SJCRH30 (cell line): ENCODE results near the gene POU4F1. TPM values are rescaled to one million over a fixed set of nuclear protein-coding genes. Genes with fewer than 3 reads are reported as not detected.

Experiments used
- DNase-seq, 2 experiments: peaks; one replicate each; pipeline ENCODE4 v3.0.0-alpha.2; 2015 to 2020
- H3K27ac ChIP-seq: fragments of 250-450 bp; sonication (Bioruptor Pico); 2 replicates; pipeline ENCODE4 v1.5.1; 2020; ENCODE audit warnings: mild to moderate bottlenecking, moderate library complexity
- H3K27me3 ChIP-seq: fragments of 250-450 bp; sonication (Bioruptor Pico); 2 replicates; pipeline ENCODE4 v1.5.1; 2020; ENCODE audit warnings: mild to moderate bottlenecking, moderate library complexity
- H3K36me3 ChIP-seq: fragments of 250-450 bp; sonication (Bioruptor Pico); 2 replicates; pipeline ENCODE4 v1.5.1; 2020; ENCODE audit warnings: mild to moderate bottlenecking, moderate library complexity
- H3K4me1 ChIP-seq: fragments of 250-450 bp; sonication (Bioruptor Pico); 2 replicates; pipeline ENCODE4 v1.5.1; 2020; ENCODE audit warnings: mild to moderate bottlenecking, moderate library complexity
- H3K4me3 ChIP-seq: fragments of 250-450 bp; sonication (Bioruptor Pico); 2 replicates; pipeline ENCODE4 v1.5.1; 2020; ENCODE audit warnings: mild to moderate bottlenecking, moderate library complexity
- H3K9me3 ChIP-seq: fragments of 250-450 bp; sonication (Bioruptor Pico); replicated peaks from 2 replicates; pipeline ENCODE4 v1.5.1; 2020; ENCODE audit warnings: mild to moderate bottlenecking, moderate library complexity
- total RNA-seq: library from RNA; depleted of rRNA; stranded (reverse); fragments of >200 nt; shearing (Covaris generic); gene quantifications from 2 replicates; pipeline ENCODE4 v1.2.3, GENCODE V29; 2014; rRNA removed

POU4F1 gene
- total RNA-seq, 1 experiment from 2014 or later: 97.0 TPM

GRCh38 chr13:78589206-78589605 is 14.1 kb downstream of the POU4F1 start:
- Histone ChIP-seq H3K9me3 (no peaks in the 10 kb centered on the region), H3K27me3 (no peaks in the 10 kb centered on the region)
- peak; percentile 71 to 73 for DNase-seq

GRCh38 chr13:78587395-78587794 is 16.0 kb downstream of the POU4F1 start:
- Histone ChIP-seq H3K27ac (no peak overlapping the region), H3K36me3 (no peaks in the 10 kb centered on the region), H3K27me3 (no peaks in the 10 kb centered on the region), H3K9me3 (no peaks in the 10 kb centered on the region), H3K4me3 (no peak overlapping the region), H3K4me1 (peaks cover 2% of the 10 kb centered on the region; the same call in 1 of the 2 replicates)
- DNase-seq: no peak

More at GRCh38 chr13:78589206-78589605, 14.1 kb downstream of the POU4F1 start:
- Histone ChIP-seq H3K27ac (no peak overlapping the region), H3K4me3 (no peak overlapping the region), H3K4me1 (peaks cover 6% of the 10 kb centered on the region; the same call in 1 of the 2 replicates), H3K36me3 (no peaks in the 10 kb centered on the region)

GRCh38 chr13:78586706-78587105 is 16.6 kb downstream of the POU4F1 start:
- Histone ChIP-seq H3K9me3 (no peaks in the 10 kb centered on the region), H3K27me3 (no peaks in the 10 kb centered on the region), H3K27ac (no peak overlapping the region), H3K4me3 (no peak overlapping the region), H3K36me3 (no peaks in the 10 kb centered on the region), H3K4me1 (peaks cover 2% of the 10 kb centered on the region; the same call in 1 of the 2 replicates)
- no peak for DNase-seq

GRCh38 chr13:78576261-78576660 is 27.1 kb downstream of the POU4F1 start:
- Histone ChIP-seq H3K27me3 (no peaks in the 10 kb centered on the region), H3K36me3 (no peaks in the 10 kb centered on the region), H3K9me3 (no peaks in the 10 kb centered on the region; the same call in 1 of the 2 replicates), H3K4me1 (peaks cover 8% of the 10 kb centered on the region; the same call in 1 of the 2 replicates), H3K27ac (no peak overlapping the region), H3K4me3 (no peak overlapping the region)
- no peak for DNase-seq

- DNase-seq: no peak
- Histone ChIP-seq H3K27ac (no peak overlapping the region), H3K9me3 (no peaks in the 10 kb centered on the region; the same call in 1 of the 2 replicates), H3K27me3 (no peaks in the 10 kb centered on the region), H3K4me1 (peaks cover 8% of the 10 kb centered on the region; the same call in 1 of the 2 replicates), H3K4me3 (no peak overlapping the region), H3K36me3 (no peaks in the 10 kb centered on the region)
Observed at GRCh38 chr13:78572459-78572858, 30.9 kb downstream of the POU4F1 start.

- Histone ChIP-seq H3K36me3 (no peaks in the 10 kb centered on the region), H3K4me3 (no peak overlapping the region), H3K27ac (no peak overlapping the region), H3K9me3 (no peaks in the 10 kb centered on the region; the same call in 1 of the 2 replicates), H3K4me1 (peaks cover 8% of the 10 kb centered on the region; the same call in 1 of the 2 replicates), H3K27me3 (no peaks in the 10 kb centered on the region)
- DNase-seq: no peak
Observed at GRCh38 chr13:78569029-78569428, 34.3 kb downstream of the POU4F1 start.

- no peak overlapping the region for H3K27ac ChIP-seq
- no peaks in the 10 kb centered on the region; the same call in 1 of the 2 replicates for H3K9me3 ChIP-seq
- H3K27me3 ChIP-seq: no peaks in the 10 kb centered on the region
- H3K4me3 ChIP-seq: no peak overlapping the region
- no peak for DNase-seq
- H3K4me1 ChIP-seq: no peaks in the 10 kb centered on the region
- H3K36me3 ChIP-seq: no peaks in the 10 kb centered on the region
Observed at GRCh38 chr13:78566631-78567030, 36.7 kb downstream of the POU4F1 start.

GRCh38 chr13:78562237-78562889 is 41.0 kb downstream of the POU4F1 start:
- no peaks in the 10 kb centered on the region for H3K27me3 ChIP-seq
- H3K9me3 ChIP-seq: no peaks in the 10 kb centered on the region
- H3K36me3 ChIP-seq: no peaks in the 10 kb centered on the region
- DNase-seq: no peak
- H3K4me1 ChIP-seq: peaks cover 12% of the 10 kb centered on the region
- no peak overlapping the region for H3K27ac ChIP-seq
- no peak overlapping the region for H3K4me3 ChIP-seq

Other genes with a start within 250 kb of the POU4F1 start
- gene OBI1, start 55.6 kb upstream of the POU4F1 start, total RNA-seq: 66.8 and 73.3 TPM in 2 replicates